ENCODE results near the gene CTDP1. TPM values are rescaled to one million over a fixed set of nuclear protein-coding genes. Genes with fewer than 3 reads are reported as not detected.

Gene CTDP1
- total RNA-seq, 1 experiment from 2014 or later = 24.9 TPM

DNA sequence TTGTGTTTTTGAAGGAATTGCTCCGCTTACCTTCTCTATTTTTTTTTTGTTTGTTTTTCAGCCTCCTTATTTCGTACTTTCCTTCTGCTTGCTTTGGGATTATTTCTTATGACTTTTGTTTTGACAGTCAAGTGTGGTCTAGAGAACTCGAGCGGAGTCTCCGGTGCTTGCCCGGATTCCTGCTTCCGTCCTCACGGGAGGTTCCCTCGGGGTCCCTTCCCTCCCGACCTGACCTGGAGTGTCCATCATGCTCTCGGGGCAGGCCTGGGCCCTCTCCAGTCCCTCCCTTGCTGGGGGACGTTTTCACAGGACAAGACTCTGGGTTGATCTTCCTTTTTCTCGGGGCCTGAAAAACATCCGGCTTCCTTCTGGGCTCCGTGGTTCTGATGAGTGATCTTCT is 45.9 kb downstream of the CTDP1 start:
- BruUV-seq (replicated peaks) = no TSS peak
- H3K27ac ChIP-seq (ENCODE audit: low read depth, low read length) = no peak overlapping the region
- POLR2A ChIA-PET = no interaction called here
- DNase-seq (ENCODE audit: low read depth, low spot score) = no peak
- RAD21 ChIA-PET (ENCODE audit: low non-redundant PET in 1 of 2, low total read pairs in 2 of 2, uncharacterized antibody in 2 of 2, unreplicated experiment in 2 of 2) = no interaction called here
- no peaks in the 10 kb centered on the region for H3K9me2 ChIP-seq (ENCODE audit: insufficient read depth)
- no peak overlapping the region for H3K4me3 ChIP-seq (replicated peaks in 1 of 2; ENCODE audit: low read depth in 1 of 2, low read length in 2 of 2)
- H3K79me2 ChIP-seq (ENCODE audit: insufficient read depth, low read length) = peaks cover 28% of the 10 kb centered on the region
- H4K20me1 ChIP-seq (ENCODE audit: insufficient read depth) = no peaks in the 10 kb centered on the region
- no peak overlapping the region for H3K9ac ChIP-seq (ENCODE audit: low read length)
- intact Hi-C loops (cut with micrococcal nuclease) = loop anchor here (10.0 kb wide), 1 partner anchor 61 kb away; no protein-coding TSS in a partner anchor
- TF ChIP-seq, protein P1, sequence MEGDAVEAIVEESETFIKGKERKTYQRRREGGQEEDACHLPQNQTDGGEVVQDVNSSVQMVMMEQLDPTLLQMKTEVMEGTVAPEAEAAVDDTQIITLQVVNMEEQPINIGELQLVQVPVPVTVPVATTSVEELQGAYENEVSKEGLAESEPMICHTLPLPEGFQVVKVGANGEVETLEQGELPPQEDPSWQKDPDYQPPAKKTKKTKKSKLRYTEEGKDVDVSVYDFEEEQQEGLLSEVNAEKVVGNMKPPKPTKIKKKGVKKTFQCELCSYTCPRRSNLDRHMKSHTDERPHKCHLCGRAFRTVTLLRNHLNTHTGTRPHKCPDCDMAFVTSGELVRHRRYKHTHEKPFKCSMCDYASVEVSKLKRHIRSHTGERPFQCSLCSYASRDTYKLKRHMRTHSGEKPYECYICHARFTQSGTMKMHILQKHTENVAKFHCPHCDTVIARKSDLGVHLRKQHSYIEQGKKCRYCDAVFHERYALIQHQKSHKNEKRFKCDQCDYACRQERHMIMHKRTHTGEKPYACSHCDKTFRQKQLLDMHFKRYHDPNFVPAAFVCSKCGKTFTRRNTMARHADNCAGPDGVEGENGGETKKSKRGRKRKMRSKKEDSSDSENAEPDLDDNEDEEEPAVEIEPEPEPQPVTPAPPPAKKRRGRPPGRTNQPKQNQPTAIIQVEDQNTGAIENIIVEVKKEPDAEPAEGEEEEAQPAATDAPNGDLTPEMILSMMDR (IDR thresholded peaks at IDR 0.05 in 2 of 3, conservative IDR thresholded peaks at IDR 0.05 in 1 of 3; ENCODE audit: borderline replicate concordance in 1 of 3, insufficient read depth in 1 of 3, low read depth in 2 of 3, low read length in 2 of 3) = no peak
- no peak for TF ChIP-seq SRF (IDR thresholded peaks at IDR 0.05; ENCODE audit: low read depth)
- ATAC-seq = no peak
- no peaks in the 10 kb centered on the region; a peak in 1 of 4 replicates for H3K9me3 ChIP-seq (ENCODE audit: control insufficient read depth in 1 of 2, insufficient read depth in 1 of 2, low read depth in 1 of 2, low read length in 2 of 2)
- CTCF ChIA-PET = no interaction called here
- no peaks in the 10 kb centered on the region for H3K4me1 ChIP-seq (ENCODE audit: control insufficient read depth in 1 of 2, insufficient read depth in 2 of 2, low read length in 2 of 2)
- no peak overlapping the region for H2AFZ ChIP-seq (ENCODE audit: low read depth, low read length, poor library complexity, severe bottlenecking)
- H3K4me2 ChIP-seq (ENCODE audit: low read length) = no peak overlapping the region
- H3K36me3 ChIP-seq (ENCODE audit: control insufficient read depth in 1 of 2, insufficient read depth in 2 of 2, low read length in 2 of 2) = peaks cover 6 to 48% of the 10 kb centered on the region in 2 experiments; a peak in 3 of 4 replicates
- H3K27me3 ChIP-seq (ENCODE audit: insufficient read depth, low read length) = no peaks in the 10 kb centered on the region

DNA sequence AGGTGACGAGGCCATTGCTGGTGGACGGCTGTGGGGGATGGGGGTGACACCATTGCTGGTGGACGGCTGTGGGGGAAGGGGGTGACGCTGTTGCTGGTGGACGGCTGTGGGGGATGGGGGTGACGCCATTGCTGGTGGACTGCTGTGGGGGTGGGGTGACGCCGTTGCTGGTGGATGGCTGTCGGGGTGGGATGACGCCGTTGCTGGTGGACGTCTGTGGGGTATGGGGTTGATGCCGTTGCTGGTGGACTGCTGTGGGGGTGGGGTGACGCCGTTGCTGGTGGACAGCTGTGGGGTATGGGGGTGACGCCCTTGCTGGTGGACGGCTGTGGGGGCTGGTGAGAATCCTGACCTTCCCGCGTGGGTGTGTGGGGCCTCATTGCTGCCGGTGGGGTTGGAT is 47.1 kb downstream of the CTDP1 start:
- Histone ChIP-seq H3K9ac (ENCODE audit: low read length) (no peak overlapping the region), H3K4me2 (ENCODE audit: low read length) (no peak overlapping the region), H4K20me1 (ENCODE audit: insufficient read depth) (no peaks in the 10 kb centered on the region), H3K27me3 (ENCODE audit: insufficient read depth, low read length) (no peaks in the 10 kb centered on the region), H3K36me3 (ENCODE audit: control insufficient read depth in 1 of 2, insufficient read depth in 2 of 2, low read length in 2 of 2) (peaks cover 9 to 51% of the 10 kb centered on the region in 2 experiments), H2AFZ (ENCODE audit: low read depth, low read length, poor library complexity, severe bottlenecking) (no peak overlapping the region), H3K4me1 (ENCODE audit: control insufficient read depth in 1 of 2, insufficient read depth in 2 of 2, low read length in 2 of 2) (no peaks in the 10 kb centered on the region), H3K9me3 (ENCODE audit: control insufficient read depth in 1 of 2, insufficient read depth in 1 of 2, low read depth in 1 of 2, low read length in 2 of 2) (peaks cover 0 to 10% of the 10 kb centered on the region in 2 experiments; a peak in 3 of 4 replicates), H3K9me2 (ENCODE audit: insufficient read depth) (no peaks in the 10 kb centered on the region), H3K4me3 (replicated peaks in 1 of 2; ENCODE audit: low read depth in 1 of 2, low read length in 2 of 2) (no peak overlapping the region), H3K79me2 (ENCODE audit: insufficient read depth, low read length) (peaks cover 25% of the 10 kb centered on the region), H3K27ac (ENCODE audit: low read depth, low read length) (no peak overlapping the region)
- no TSS peak for BruUV-seq (replicated peaks)
- intact Hi-C loops (cut with micrococcal nuclease) = loop anchor here (10.0 kb wide), 1 partner anchor 62 kb away; no protein-coding TSS in a partner anchor
- ATAC-seq (no peak), DNase-seq (ENCODE audit: low read depth, low spot score) (no peak)
- ChIA-PET CTCF (no interaction called here), POLR2A (no interaction called here), RAD21 (ENCODE audit: low non-redundant PET in 1 of 2, low total read pairs in 2 of 2, uncharacterized antibody in 2 of 2, unreplicated experiment in 2 of 2) (no interaction called here)
- TF ChIP-seq TCF7L2 (IDR thresholded peaks at IDR 0.05; ENCODE audit: borderline replicate concordance, extremely low read depth, insufficient read depth, insufficient read length) (no peak), EZH2 (IDR thresholded peaks at IDR 0.05) (no peak), MAX (IDR thresholded peaks at IDR 0.05) (no peak), EGR1 (IDR thresholded peaks at IDR 0.05; ENCODE audit: low read depth) (no peak), CBX3 (IDR thresholded peaks at IDR 0.05; ENCODE audit: low read depth) (no peak), ELF1 (IDR thresholded peaks at IDR 0.05; ENCODE audit: borderline replicate concordance, low read depth) (no peak), RAD21 (IDR thresholded peaks at IDR 0.05; ENCODE audit: low read depth) (no peak), YY1 (IDR thresholded peaks at IDR 0.05; ENCODE audit: extremely low read depth, insufficient replicate concordance, low read depth, low read length) (no peak), JUND (IDR thresholded peaks at IDR 0.05) (no peak), ATF3 (IDR thresholded peaks at IDR 0.05) (no peak), CEBPB (IDR thresholded peaks at IDR 0.05; ENCODE audit: low read depth) (no peak), POLR2AphosphoS5 (IDR thresholded peaks at IDR 0.05; ENCODE audit: low read depth, low read length) (no peak)
- TF ChIP-seq, protein P1 (IDR thresholded peaks at IDR 0.05 in 2 of 3, conservative IDR thresholded peaks at IDR 0.05 in 1 of 3; ENCODE audit: borderline replicate concordance in 1 of 3, insufficient read depth in 1 of 3, low read depth in 2 of 3, low read length in 2 of 3) = no peak
